ENCODE measurements around the gene DEPP1.

GRCh38 chr10:44959247-44960087, 19.1 kb downstream of the DEPP1 start, which contains the start of gene RASSF4:
- TF ChIP-seq CTCF (IDR thresholded peaks at IDR 0.05; ENCODE audit: low read depth, low read length) (no peak), POLR2A (IDR thresholded peaks at IDR 0.05; ENCODE audit: extremely low read depth, insufficient read length) (peak; percentile 73)
